Uterus (tissue), 2 donors: ENCODE data around the gene MEIOB.

Source experiments
- POLR2A ChIP-seq, 2 donors: fragments of 450-650 bp; IDR thresholded peaks; one replicate each; pipeline ENCODE4 v1.6.1; 2016; ENCODE audit warnings: antibody characterized with exemption in 2 of 2, mild to moderate bottlenecking in 1 of 2, moderate library complexity in 1 of 2
- TF ChIP-seq, protein P1 (sequence below), 4 experiments: fragments of 200-600 bp in 2 of 4; fragments of 450-650 bp in 2 of 4; sonication (generic) in 2 of 4; IDR thresholded peaks; one replicate each; pipeline ENCODE4 v1.5.1; 2016 to 2019; ENCODE audit warnings: antibody characterized with exemption in 4 of 4, mild to moderate bottlenecking in 2 of 4, moderate library complexity in 1 of 4

DNA sequence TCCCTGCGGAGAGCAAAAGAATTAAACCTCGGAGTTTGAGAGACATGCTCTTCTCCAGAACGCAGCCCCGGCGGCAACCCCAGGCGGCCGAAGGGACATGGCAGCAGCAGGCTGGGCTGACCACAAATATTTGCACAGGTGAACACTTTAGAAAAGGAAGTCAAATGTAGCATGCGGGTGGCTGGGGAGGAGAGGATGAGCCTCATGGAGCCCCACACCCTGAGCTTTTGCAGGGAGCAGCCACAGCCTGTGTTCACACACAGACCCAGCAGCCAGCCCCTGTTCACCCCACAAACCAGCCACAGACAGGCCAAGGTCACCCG is 28.4 kb upstream of the MEIOB start:
- no peak for TF ChIP-seq POLR2A (IDR thresholded peaks at IDR 0.05)
- TF ChIP-seq, protein P1, sequence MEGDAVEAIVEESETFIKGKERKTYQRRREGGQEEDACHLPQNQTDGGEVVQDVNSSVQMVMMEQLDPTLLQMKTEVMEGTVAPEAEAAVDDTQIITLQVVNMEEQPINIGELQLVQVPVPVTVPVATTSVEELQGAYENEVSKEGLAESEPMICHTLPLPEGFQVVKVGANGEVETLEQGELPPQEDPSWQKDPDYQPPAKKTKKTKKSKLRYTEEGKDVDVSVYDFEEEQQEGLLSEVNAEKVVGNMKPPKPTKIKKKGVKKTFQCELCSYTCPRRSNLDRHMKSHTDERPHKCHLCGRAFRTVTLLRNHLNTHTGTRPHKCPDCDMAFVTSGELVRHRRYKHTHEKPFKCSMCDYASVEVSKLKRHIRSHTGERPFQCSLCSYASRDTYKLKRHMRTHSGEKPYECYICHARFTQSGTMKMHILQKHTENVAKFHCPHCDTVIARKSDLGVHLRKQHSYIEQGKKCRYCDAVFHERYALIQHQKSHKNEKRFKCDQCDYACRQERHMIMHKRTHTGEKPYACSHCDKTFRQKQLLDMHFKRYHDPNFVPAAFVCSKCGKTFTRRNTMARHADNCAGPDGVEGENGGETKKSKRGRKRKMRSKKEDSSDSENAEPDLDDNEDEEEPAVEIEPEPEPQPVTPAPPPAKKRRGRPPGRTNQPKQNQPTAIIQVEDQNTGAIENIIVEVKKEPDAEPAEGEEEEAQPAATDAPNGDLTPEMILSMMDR (IDR thresholded peaks at IDR 0.05), result no peak
